ENCODE data around the gene SON.
A peak's percentile ranks its signal among the peaks of the same experiment; 100 is the strongest.
"Not testable (repeated sequence)": the region's sequence is repeated elsewhere in the genome, so short reads cannot be mapped to it uniquely, and the experiment has no call there.

Gene SON

GRCh38 chr21:33542640-33543504, at the start of gene SON:
SON (plus strand) TSS chr21:33543038; CDS start chr21:33543093, 55 bp downstream.
- peak; percentile 100 for DNase-seq (ENCODE audit: low read depth)
- no peak for TF ChIP-seq CTCF (conservative IDR thresholded peaks at IDR 0.05; ENCODE audit: low read depth, low read length)
- peak within 1 kb of the TSS; percentile 91 for H3K4me3 ChIP-seq (ENCODE audit: low read depth, low read length)

- TF ChIP-seq CTCF (conservative IDR thresholded peaks at IDR 0.05; ENCODE audit: low read depth, low read length), result no peak
- DNase-seq (ENCODE audit: low read depth), result no peak
- H3K4me3 ChIP-seq (ENCODE audit: low read depth, low read length), result no peak overlapping the region
These were observed 49.1 kb upstream of the SON start for GRCh38 chr21:33493756-33494155.

GRCh38 chr21:33495743-33496142, 47.1 kb upstream of the SON start:
- no peak overlapping the region for H3K4me3 ChIP-seq (ENCODE audit: low read depth, low read length)
- no peak for TF ChIP-seq CTCF (conservative IDR thresholded peaks at IDR 0.05; ENCODE audit: low read depth, low read length)
- no peak for DNase-seq (ENCODE audit: low read depth)

GRCh38 chr21:33496345-33496744, 46.5 kb upstream of the SON start:
- TF ChIP-seq CTCF (conservative IDR thresholded peaks at IDR 0.05; ENCODE audit: low read depth, low read length), result no peak
- H3K4me3 ChIP-seq (ENCODE audit: low read depth, low read length), result no peak overlapping the region
- DNase-seq (ENCODE audit: low read depth), result no peak

GRCh38 chr21:33505833-33506232, 37.0 kb upstream of the SON start:
- TF ChIP-seq CTCF (conservative IDR thresholded peaks at IDR 0.05; ENCODE audit: low read depth, low read length), result no peak
- H3K4me3 ChIP-seq (ENCODE audit: low read depth, low read length), result no peak overlapping the region
- no peak for DNase-seq (ENCODE audit: low read depth)

- DNase-seq (ENCODE audit: low read depth); H3K4me3 ChIP-seq (ENCODE audit: low read depth, low read length): not testable (repeated sequence)
These were observed 35.8 kb upstream of the SON start for GRCh38 chr21:33507003-33507402.

- DNase-seq (ENCODE audit: low read depth), result no peak
- no peak for TF ChIP-seq CTCF (conservative IDR thresholded peaks at IDR 0.05; ENCODE audit: low read depth, low read length)
- no peak overlapping the region for H3K4me3 ChIP-seq (ENCODE audit: low read depth, low read length)
These were observed 32.0 kb upstream of the SON start for GRCh38 chr21:33510826-33511225.
